Body of pancreas (tissue), 4 donors: Measurements from ENCODE around the gene CSKMT.

Source experiments
- CTCF ChIP-seq, 7 experiments: fragments of 450-650 bp in 4 of 7; fragments of 200-600 bp in 3 of 7; sonication (generic) in 3 of 7; IDR thresholded peaks; one replicate each; pipeline ENCODE4 v1.5.1; 2016 to 2019; ENCODE audit warnings: antibody characterized with exemption in 7 of 7
- POLR2A ChIP-seq, 3 donors: fragments of 450-650 bp; IDR thresholded peaks; one replicate each; pipeline ENCODE4 v1.6.1; 2016; ENCODE audit warnings: antibody characterized with exemption in 3 of 3, mild to moderate bottlenecking in 2 of 3

GRCh38 chr11:62709247-62710000 lies 44.3 kb downstream of the CSKMT start:
- peak in 1 of 7 experiments; percentile 16 for TF ChIP-seq CTCF (IDR thresholded peaks at IDR 0.05)
- TF ChIP-seq POLR2A (IDR thresholded peaks at IDR 0.05) = peak; percentile 46 to 86 (median 81)
